BJ (cell line): Measurements from ENCODE around the gene MC5R. TPM values are rescaled to one million over a fixed set of nuclear protein-coding genes. Genes with fewer than 3 reads are reported as not detected.

ENCODE experiments used
- CTCF ChIA-PET: fragments of 350-600 bp; formaldehyde crosslinking; extraction: SDS; loops from one replicate; lab custom pipeline; 2021; ENCODE audit warnings: antibody characterized with exemption, inconsistent platforms; lab: Yijun Ruan, JAX
- POLR2A ChIA-PET: fragments of 300-600 bp; sonication (Branson Sonifier 250); formaldehyde crosslinking; extraction: SDS; loops from one replicate; lab custom pipeline; 2021; ENCODE audit warnings: antibody characterized with exemption; lab: Charles Lee
- DNase-seq: peaks from one replicate; pipeline ENCODE4 v3.0.0-alpha.2; 2011; ENCODE audit warnings: low read depth
- H3K27me3 ChIP-seq: 2 replicates; pipeline ENCODE4 v1.6.0; 2011; ENCODE audit warnings: low read length; ENCODE audit not compliant: control insufficient read depth, insufficient read depth
- H3K36me3 ChIP-seq: 2 replicates; pipeline ENCODE4 v1.5.1; 2011; ENCODE audit warnings: low read length; ENCODE audit not compliant: control insufficient read depth, insufficient read depth
- H3K4me3 ChIP-seq: 2 replicates; pipeline ENCODE4 v1.5.1; 2011; ENCODE audit warnings: low read depth, mild to moderate bottlenecking, control low read depth, low read length
- polyA plus RNA-seq: library from polyadenylated mRNA; depleted of rRNA; stranded (reverse); fragments of >200 nt; gene quantifications from 2 replicates; pipeline ENCODE4 v1.2.3, GENCODE V29; 2011; rRNA removed
- TF ChIP-seq, protein P1 (sequence below): IDR thresholded peaks from 2 replicates; pipeline ENCODE4 v1.5.1; 2011; ENCODE audit warnings: low read depth, mild to moderate bottlenecking, control low read depth, inconsistent platforms, low read length, moderate library complexity; ENCODE audit not compliant: insufficient read depth

Gene MC5R
- polyA plus RNA-seq, 1 experiment = not detected

GRCh38 chr18:13872932-13873331 is 49.0 kb downstream of the MC5R start:
- CTCF ChIA-PET = no interaction called here
- POLR2A ChIA-PET = no interaction called here
- no peak overlapping the region for H3K4me3 ChIP-seq
- TF ChIP-seq, protein P1, sequence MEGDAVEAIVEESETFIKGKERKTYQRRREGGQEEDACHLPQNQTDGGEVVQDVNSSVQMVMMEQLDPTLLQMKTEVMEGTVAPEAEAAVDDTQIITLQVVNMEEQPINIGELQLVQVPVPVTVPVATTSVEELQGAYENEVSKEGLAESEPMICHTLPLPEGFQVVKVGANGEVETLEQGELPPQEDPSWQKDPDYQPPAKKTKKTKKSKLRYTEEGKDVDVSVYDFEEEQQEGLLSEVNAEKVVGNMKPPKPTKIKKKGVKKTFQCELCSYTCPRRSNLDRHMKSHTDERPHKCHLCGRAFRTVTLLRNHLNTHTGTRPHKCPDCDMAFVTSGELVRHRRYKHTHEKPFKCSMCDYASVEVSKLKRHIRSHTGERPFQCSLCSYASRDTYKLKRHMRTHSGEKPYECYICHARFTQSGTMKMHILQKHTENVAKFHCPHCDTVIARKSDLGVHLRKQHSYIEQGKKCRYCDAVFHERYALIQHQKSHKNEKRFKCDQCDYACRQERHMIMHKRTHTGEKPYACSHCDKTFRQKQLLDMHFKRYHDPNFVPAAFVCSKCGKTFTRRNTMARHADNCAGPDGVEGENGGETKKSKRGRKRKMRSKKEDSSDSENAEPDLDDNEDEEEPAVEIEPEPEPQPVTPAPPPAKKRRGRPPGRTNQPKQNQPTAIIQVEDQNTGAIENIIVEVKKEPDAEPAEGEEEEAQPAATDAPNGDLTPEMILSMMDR = no peak
- H3K36me3 ChIP-seq = no peaks in the 10 kb centered on the region
- no peaks in the 10 kb centered on the region for H3K27me3 ChIP-seq
- DNase-seq = no peak

- no peaks in the 10 kb centered on the region for H3K36me3 ChIP-seq
- TF ChIP-seq, protein P1 = no peak
- H3K4me3 ChIP-seq = no peak overlapping the region
- ChIA-PET CTCF (no interaction called here), POLR2A (no interaction called here)
- no peaks in the 10 kb centered on the region for H3K27me3 ChIP-seq
- DNase-seq = no peak
Observed at GRCh38 chr18:13874558-13874957, 50.6 kb downstream of the MC5R start.

Other genes starting within 250 kb of the MC5R start
- gene FAM210A, start 97.6 kb upstream of the MC5R start, polyA plus RNA-seq = 9.9 and 13.8 TPM in 2 replicates
- 10.7 and 18.6 TPM in 2 replicates for gene RNMT, start 97.5 kb upstream of the MC5R start, polyA plus RNA-seq
- not detected in 2 replicates for gene MC2R, start 91.4 kb downstream of the MC5R start, polyA plus RNA-seq